ENCODE measurements around the gene ANGPTL2.

Gene ANGPTL2

DNA sequence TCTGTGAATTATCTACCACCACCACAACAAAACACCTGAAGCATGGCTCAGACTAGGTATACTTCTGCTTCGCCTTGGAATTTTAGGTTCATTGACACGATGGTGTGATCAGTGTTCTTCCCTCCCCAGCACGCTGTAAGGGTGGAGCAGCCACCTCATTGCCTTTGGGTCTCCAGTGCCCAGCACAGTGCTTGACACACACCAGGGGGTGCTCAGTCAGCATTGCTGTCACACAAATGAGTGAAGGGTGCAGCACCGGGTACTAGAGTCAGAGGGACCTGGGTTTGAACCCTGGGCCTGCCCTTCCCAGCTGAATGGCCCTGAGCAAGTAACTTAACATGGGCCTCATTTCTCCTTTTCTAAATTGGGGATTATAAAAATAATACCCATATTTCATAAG, 9.9 kb upstream of the ANGPTL2 start:
- H3K9ac ChIP-seq (ENCODE audit: low read length): no peak overlapping the region
- no peaks in the 10 kb centered on the region for H3K36me3 ChIP-seq (replicated peaks; ENCODE audit: insufficient read depth, low read length)
- no peak overlapping the region for H3K4me3 ChIP-seq (ENCODE audit: low read length)
- no peaks in the 10 kb centered on the region for H3F3A ChIP-seq (ENCODE audit: insufficient read depth, low read length)
- no peak overlapping the region for H3K27ac ChIP-seq (ENCODE audit: low read length)
- no peaks in the 10 kb centered on the region for H3K27me3 ChIP-seq (replicated peaks; ENCODE audit: insufficient read depth, low read length)
- H3K4me2 ChIP-seq (ENCODE audit: low read depth, low read length): no peak overlapping the region
- no peaks in the 10 kb centered on the region for H3K9me3 ChIP-seq (replicated peaks; ENCODE audit: insufficient read depth, low read length)
- no peaks in the 10 kb centered on the region for H4K20me1 ChIP-seq (ENCODE audit: insufficient read depth, low read length)
- no peaks in the 10 kb centered on the region for H3K79me2 ChIP-seq (ENCODE audit: low read length)
- no peaks in the 10 kb centered on the region for H3K4me1 ChIP-seq (ENCODE audit: low read length)
- TF ChIP-seq CTCF (IDR thresholded peaks at IDR 0.05; ENCODE audit: low read length): no peak
- TF ChIP-seq EZH2phosphoT487 (IDR thresholded peaks at IDR 0.05; ENCODE audit: low read length): no peak
- TF ChIP-seq EZH2 (optimal IDR thresholded peaks at IDR 0.05; ENCODE audit: low read depth, low read length): no peak
- no peak overlapping the region for H2AFZ ChIP-seq (ENCODE audit: low read length)
- no peaks in the 10 kb centered on the region for H3K9me2 ChIP-seq (replicated peaks; ENCODE audit: insufficient read depth, low read length)
- DNase-seq: no peak

- H3K4me1 ChIP-seq (ENCODE audit: low read length): no peaks in the 10 kb centered on the region
- no peak for TF ChIP-seq CTCF (IDR thresholded peaks at IDR 0.05; ENCODE audit: low read length)
- TF ChIP-seq EZH2 (optimal IDR thresholded peaks at IDR 0.05; ENCODE audit: low read depth, low read length): no peak
- no peak for TF ChIP-seq EZH2phosphoT487 (IDR thresholded peaks at IDR 0.05; ENCODE audit: low read length)
- no peak overlapping the region for H3K27ac ChIP-seq (ENCODE audit: low read length)
- DNase-seq: no peak
- no peak overlapping the region for H3K4me3 ChIP-seq (ENCODE audit: low read length)
- H3K27me3 ChIP-seq (replicated peaks; ENCODE audit: insufficient read depth, low read length): no peaks in the 10 kb centered on the region
- H3K4me2 ChIP-seq (ENCODE audit: low read depth, low read length): no peak overlapping the region
- H3K9me2 ChIP-seq (replicated peaks; ENCODE audit: insufficient read depth, low read length): no peaks in the 10 kb centered on the region
- H3K79me2 ChIP-seq (ENCODE audit: low read length): no peaks in the 10 kb centered on the region
- H2AFZ ChIP-seq (ENCODE audit: low read length): no peak overlapping the region
- no peak overlapping the region for H3K9ac ChIP-seq (ENCODE audit: low read length)
- no peaks in the 10 kb centered on the region for H3K9me3 ChIP-seq (replicated peaks; ENCODE audit: insufficient read depth, low read length)
- no peaks in the 10 kb centered on the region for H4K20me1 ChIP-seq (ENCODE audit: insufficient read depth, low read length)
- no peaks in the 10 kb centered on the region for H3F3A ChIP-seq (ENCODE audit: insufficient read depth, low read length)
- H3K36me3 ChIP-seq (replicated peaks; ENCODE audit: insufficient read depth, low read length): no peaks in the 10 kb centered on the region
These were observed 9.4 kb upstream of the ANGPTL2 start for GRCh38 chr9:127131871-127132270.

DNA sequence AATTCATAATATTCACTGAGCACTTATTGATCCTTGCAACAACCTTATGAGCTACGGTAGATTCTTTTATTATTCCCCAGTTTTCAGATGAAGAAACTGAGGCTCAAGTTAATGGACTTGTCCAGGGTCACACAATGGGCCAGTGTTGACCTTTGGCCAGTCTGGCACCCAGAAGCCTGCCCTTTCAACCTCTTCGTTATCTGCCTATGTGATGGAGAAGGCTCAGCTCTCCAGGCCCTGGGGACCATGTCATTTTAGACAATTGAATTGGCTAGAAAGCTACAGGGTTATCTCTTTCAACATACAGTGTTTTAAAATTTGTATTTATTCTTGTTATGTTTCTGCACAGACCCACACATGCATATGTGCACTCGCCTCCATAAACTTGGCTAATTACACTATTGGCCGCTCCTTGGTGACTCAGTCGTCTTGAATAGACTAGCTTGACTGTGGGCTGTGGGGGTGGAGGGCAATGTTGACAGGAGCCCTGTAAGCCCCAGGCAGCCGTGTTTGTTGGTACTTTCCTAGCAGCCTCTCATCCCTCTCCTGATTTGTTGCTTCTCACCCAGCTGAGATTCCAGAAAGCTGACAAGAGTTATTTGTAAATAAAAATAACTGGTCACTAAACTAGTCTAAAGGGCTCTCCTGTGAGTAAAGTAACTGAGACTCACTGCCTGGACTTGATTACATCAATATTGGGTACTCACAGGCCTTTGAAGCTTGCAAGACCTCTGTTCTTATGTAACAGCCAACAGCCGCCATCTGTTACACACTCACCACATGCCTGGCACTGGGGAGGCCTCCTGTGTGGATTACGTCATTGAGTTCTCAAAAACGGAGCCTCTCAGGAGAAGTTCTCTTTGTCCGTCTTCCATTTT, 8.5 kb upstream of the ANGPTL2 start:
- Histone ChIP-seq H3K4me1 (ENCODE audit: low read length) (no peaks in the 10 kb centered on the region), H3K4me2 (ENCODE audit: low read depth, low read length) (no peak overlapping the region), H3K79me2 (ENCODE audit: low read length) (no peaks in the 10 kb centered on the region), H3K36me3 (replicated peaks; ENCODE audit: insufficient read depth, low read length) (no peaks in the 10 kb centered on the region), H4K20me1 (ENCODE audit: insufficient read depth, low read length) (no peaks in the 10 kb centered on the region), H3K9me2 (replicated peaks; ENCODE audit: insufficient read depth, low read length) (no peaks in the 10 kb centered on the region), H3K27me3 (replicated peaks; ENCODE audit: insufficient read depth, low read length) (no peaks in the 10 kb centered on the region), H3K27ac (ENCODE audit: low read length) (no peak overlapping the region), H3F3A (ENCODE audit: insufficient read depth, low read length) (no peaks in the 10 kb centered on the region), H3K4me3 (ENCODE audit: low read length) (no peak overlapping the region), H3K9ac (ENCODE audit: low read length) (no peak overlapping the region), H2AFZ (ENCODE audit: low read length) (no peak overlapping the region), H3K9me3 (replicated peaks; ENCODE audit: insufficient read depth, low read length) (no peaks in the 10 kb centered on the region)
- TF ChIP-seq EZH2phosphoT487 (IDR thresholded peaks at IDR 0.05; ENCODE audit: low read length) (no peak), EZH2 (optimal IDR thresholded peaks at IDR 0.05; ENCODE audit: low read depth, low read length) (no peak), CTCF (IDR thresholded peaks at IDR 0.05; ENCODE audit: low read length) (no peak)
- no peak for DNase-seq
